NCI-H2227 treated with DMSO at 0.1 percent for 48 hours (cell line): ENCODE results near the gene GIT1.

ENCODE experiments used
- DNase-seq: peaks from one replicate; lab custom pipeline; 2025; lab: John Stamatoyannopoulos, UW

Gene GIT1

GRCh38 chr17:29594519-29595090 is 5.2 kb upstream of the GIT1 start:
- no peak for DNase-seq

- DNase-seq = no peak
Measured at GRCh38 chr17:29593591-29594518, 4.4 kb upstream of the GIT1 start.

GRCh38 chr17:29592850-29593551 is 3.6 kb upstream of the GIT1 start, which contains the start of gene ANKRD13B:
TSS of gene ANKRD13B (plus strand) at chr17:29593132. CDS start at chr17:29593622, 490 bp downstream.
- no peak for DNase-seq

GRCh38 chr17:29591737-29592608 is 2.5 kb upstream of the GIT1 start:
- DNase-seq = peak; percentile 78

GRCh38 chr17:29591146-29591736 is 1.8 kb upstream of the GIT1 start:
- DNase-seq = no peak

GRCh38 chr17:29590411-29591145 is 1.1 kb upstream of the GIT1 start:
- peak; percentile 19 for DNase-seq

GRCh38 chr17:29588562-29589411 is 661 bp downstream of the GIT1 start:
- no peak for DNase-seq

- DNase-seq = no peak
Measured at GRCh38 chr17:29588017-29588561, 1.4 kb downstream of the GIT1 start.

GRCh38 chr17:29587591-29587990 is 1.9 kb downstream of the GIT1 start:
- no peak for DNase-seq

- DNase-seq = no peak
Measured at GRCh38 chr17:29586676-29587469, 2.6 kb downstream of the GIT1 start.

- no peak for DNase-seq
Measured at GRCh38 chr17:29585080-29585751, 4.2 kb downstream of the GIT1 start.

- no peak for DNase-seq
Measured at GRCh38 chr17:29584452-29585079, 4.9 kb downstream of the GIT1 start.

- DNase-seq = no peak
Measured at GRCh38 chr17:29583324-29584248, 5.9 kb downstream of the GIT1 start.

GRCh38 chr17:29582772-29583171 is 6.7 kb downstream of the GIT1 start:
- no peak for DNase-seq

- no peak for DNase-seq
Measured at GRCh38 chr17:29582254-29582765, 7.1 kb downstream of the GIT1 start.

GRCh38 chr17:29581583-29582253 is 7.7 kb downstream of the GIT1 start:
- no peak for DNase-seq
